Transverse colon (tissue), 4 donors: Measurements from ENCODE around the gene IDH3G. TPM values are rescaled to one million over a fixed set of nuclear protein-coding genes. Genes with fewer than 3 reads are reported as not detected.

ENCODE experiments used
- DNase-seq: peaks from one replicate; pipeline ENCODE4 v3.0.0-alpha.2; 2019
- H3K27ac ChIP-seq, 4 donors: fragments of 200-600 bp; sonication (generic); 2 replicates each; pipeline ENCODE4 v1.5.1; 2016 to 2018; ENCODE audit warnings: inconsistent platforms in 4 of 4
- H3K27me3 ChIP-seq: fragments of 200-600 bp; sonication (generic); 2 replicates; pipeline ENCODE4 v1.5.1; 2017; ENCODE audit warnings: inconsistent platforms
- H3K36me3 ChIP-seq, 4 donors: fragments of 200-600 bp; sonication (generic); 2 replicates each; pipeline ENCODE4 v1.5.1; 2017 to 2019; ENCODE audit warnings: inconsistent platforms in 4 of 4
- H3K4me1 ChIP-seq, 4 donors: fragments of 200-600 bp; sonication (generic); 2 replicates each; pipeline ENCODE4 v1.5.1; 2017 to 2020; ENCODE audit warnings: inconsistent platforms in 4 of 4
- H3K4me3 ChIP-seq, 4 donors: fragments of 200-600 bp; sonication (generic); 1 replicate in 1 of 4; 2 replicates in 3 of 4; pipeline versions ENCODE4 v1.5.1 to v1.6.1; 2017 to 2019; ENCODE audit warnings: inconsistent platforms in 4 of 4
- H3K9me3 ChIP-seq, 2 donors: fragments of 200-600 bp; sonication (generic); 2 replicates each; pipeline ENCODE4 v1.5.1; 2017 to 2019; ENCODE audit warnings: inconsistent platforms in 2 of 2
- EP300 ChIP-seq: sonication (generic); formaldehyde crosslinking; IDR thresholded peaks from one replicate; pipeline ENCODE4 v1.6.1; 2017; ENCODE audit warnings: antibody characterized with exemption, low read depth
- POLR2A ChIP-seq: fragments of 450-650 bp; IDR thresholded peaks from one replicate; pipeline ENCODE4 v1.6.1; 2016; ENCODE audit warnings: antibody characterized with exemption, mild to moderate bottlenecking, moderate library complexity
- POLR2AphosphoS5 ChIP-seq, 3 donors: sonication (generic); formaldehyde crosslinking; IDR thresholded peaks; one replicate each; pipeline ENCODE4 v1.6.1; 2016; ENCODE audit warnings: antibody characterized with exemption in 3 of 3
- WGBS, 2 donors: methylation state at CpG; one replicate each; pipeline ENCODE4 v1.1.5; 2018; ENCODE audit warnings: low coverage in 1 of 2; 5-methylcytosine and 5-hydroxymethylcytosine counted together
- in situ Hi-C, 4 donors: fragments of 200-750 bp; cut with MboI; loops; one replicate each; pipeline versions ENCODE4 v1.15.0 to v1.15.1; 2017; ENCODE audit warnings: low sequenced_read_pairs in 3 of 4, low pct_ligation_motif_present in 1 of 4, low pct_unique_long_range_greater_than_20kb in 1 of 4
- intact Hi-C: fragments of 100-400 bp; cut with DNase I; formaldehyde crosslinking; loops from one replicate; pipeline ENCODE4 v1.15.1; 2023; ENCODE audit warnings: low total_unique reads
- total RNA-seq, 4 donors: library from RNA; depleted of rRNA; stranded (reverse); fragments of >200 nt; gene quantifications; one replicate each; pipeline ENCODE4 v1.1.0, GENCODE V29; 2016
- TF ChIP-seq, protein P1 (sequence below), 5 experiments: fragments of 200-600 bp in 3 of 5; fragments of 450-650 bp in 2 of 5; sonication (generic) in 3 of 5; IDR thresholded peaks; 1 replicate in 2 of 5; 2 replicates in 3 of 5; pipeline ENCODE4 v1.5.1; 2016 to 2017; ENCODE audit warnings: antibody characterized with exemption in 5 of 5, inconsistent platforms in 3 of 5, mild to moderate bottlenecking in 2 of 5, moderate library complexity in 1 of 5

Gene IDH3G
- total RNA-seq, 4 donors from 2014 or later, result 77.5 to 203 (median 117) TPM

DNA sequence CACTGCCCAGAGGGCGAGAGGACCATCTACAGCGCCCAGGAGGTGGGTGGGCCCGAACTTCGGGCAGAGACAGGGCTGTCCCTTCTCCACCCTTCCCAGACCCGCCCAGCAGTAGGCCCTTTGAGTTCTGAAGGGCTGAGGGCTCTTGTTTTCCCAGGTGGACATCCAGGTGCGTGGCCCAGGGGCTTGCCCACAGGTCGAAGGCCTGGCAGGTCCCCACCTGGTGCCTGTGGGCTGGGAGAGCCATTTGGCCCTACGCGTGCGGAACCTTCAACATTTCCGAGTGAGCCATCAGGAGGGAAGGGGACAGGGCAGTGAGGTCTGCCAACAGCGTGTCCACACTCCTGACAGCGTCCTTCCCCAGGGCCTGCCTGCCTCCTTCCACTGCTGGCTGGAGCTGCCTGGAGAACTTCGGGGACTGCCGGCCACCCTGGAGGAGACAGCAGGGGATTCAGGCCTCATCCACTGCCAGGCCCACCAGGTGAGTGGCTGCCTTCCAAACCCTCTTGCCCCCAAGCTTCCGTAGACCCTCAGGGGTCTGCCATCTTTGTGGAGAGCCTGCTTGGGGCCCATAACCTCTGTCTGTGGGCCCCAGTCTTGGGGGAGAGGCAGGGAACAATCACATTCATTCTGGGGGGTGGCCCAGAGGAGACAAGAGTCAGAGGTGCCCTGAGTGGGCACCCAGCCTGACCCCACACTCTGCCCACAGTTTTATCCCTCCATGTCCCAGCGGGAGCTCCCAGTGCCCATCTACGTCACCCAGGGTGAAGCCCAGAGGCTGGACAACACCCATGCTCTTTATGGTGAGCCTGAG lies 23.4 kb downstream of the IDH3G start:
- peak; percentile 4 for DNase-seq
- Histone ChIP-seq H3K27ac (no peak overlapping the region), H3K27me3 (no peaks in the 10 kb centered on the region), H3K36me3 (no peaks in the 10 kb centered on the region), H3K4me1 (no peaks in the 10 kb centered on the region), H3K4me3 (no peak overlapping the region), H3K9me3 (no peaks in the 10 kb centered on the region)
- in situ Hi-C loops, result loop anchor here in 1 of 4 donors (25.0 kb wide), 1 partner anchor 191 kb away; the partner anchor contains the start of genes HCFC1 and TMEM187
- WGBS, 2 donors, result 87% methylated on average over 9 of the region's 18 CpGs; no CpG with 5 or more reads in 1 of the 2 donors
- intact Hi-C loops, result no loop called here
- TF ChIP-seq POLR2A (no peak), EP300 (no peak), POLR2AphosphoS5 (IDR thresholded peaks at IDR 0.05) (no peak)
- TF ChIP-seq, protein P1, sequence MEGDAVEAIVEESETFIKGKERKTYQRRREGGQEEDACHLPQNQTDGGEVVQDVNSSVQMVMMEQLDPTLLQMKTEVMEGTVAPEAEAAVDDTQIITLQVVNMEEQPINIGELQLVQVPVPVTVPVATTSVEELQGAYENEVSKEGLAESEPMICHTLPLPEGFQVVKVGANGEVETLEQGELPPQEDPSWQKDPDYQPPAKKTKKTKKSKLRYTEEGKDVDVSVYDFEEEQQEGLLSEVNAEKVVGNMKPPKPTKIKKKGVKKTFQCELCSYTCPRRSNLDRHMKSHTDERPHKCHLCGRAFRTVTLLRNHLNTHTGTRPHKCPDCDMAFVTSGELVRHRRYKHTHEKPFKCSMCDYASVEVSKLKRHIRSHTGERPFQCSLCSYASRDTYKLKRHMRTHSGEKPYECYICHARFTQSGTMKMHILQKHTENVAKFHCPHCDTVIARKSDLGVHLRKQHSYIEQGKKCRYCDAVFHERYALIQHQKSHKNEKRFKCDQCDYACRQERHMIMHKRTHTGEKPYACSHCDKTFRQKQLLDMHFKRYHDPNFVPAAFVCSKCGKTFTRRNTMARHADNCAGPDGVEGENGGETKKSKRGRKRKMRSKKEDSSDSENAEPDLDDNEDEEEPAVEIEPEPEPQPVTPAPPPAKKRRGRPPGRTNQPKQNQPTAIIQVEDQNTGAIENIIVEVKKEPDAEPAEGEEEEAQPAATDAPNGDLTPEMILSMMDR (IDR thresholded peaks at IDR 0.05), result no peak

- no peaks in the 10 kb centered on the region for H3K36me3 ChIP-seq
Observed at GRCh38 chrX:153769865-153770600, 24.1 kb downstream of the IDH3G start.

GRCh38 chrX:153769158-153769864 lies 24.9 kb downstream of the IDH3G start:
- intact Hi-C loops, result loop anchor here (5.0 kb wide), 1 partner anchor 183 kb away; no protein-coding TSS in a partner anchor

More at GRCh38 chrX:153769865-153770600, 24.1 kb downstream of the IDH3G start:
- H3K9me3 ChIP-seq, result no peaks in the 10 kb centered on the region
- no peaks in the 10 kb centered on the region for H3K4me1 ChIP-seq
- 86% methylated on average over 25 of the region's 25 CpGs; no CpG with 5 or more reads in 1 of the 2 donors for WGBS, 2 donors
- no peak for TF ChIP-seq POLR2A
- no peak for TF ChIP-seq EP300
- TF ChIP-seq, protein P1 (IDR thresholded peaks at IDR 0.05), result no peak
- intact Hi-C loops, result loop anchor here (5.0 kb wide), 1 partner anchor 182 kb away; no protein-coding TSS in a partner anchor
- DNase-seq, result peak; percentile 5
- H3K4me3 ChIP-seq, result no peak overlapping the region
- H3K27ac ChIP-seq, result no peak overlapping the region
- in situ Hi-C loops, result loop anchor here in 1 of 4 donors (25.0 kb wide), 1 partner anchor 192 kb away; the partner anchor contains the start of genes HCFC1 and TMEM187
- no peaks in the 10 kb centered on the region for H3K27me3 ChIP-seq

More at GRCh38 chrX:153769158-153769864, 24.9 kb downstream of the IDH3G start:
- H3K36me3 ChIP-seq, result no peaks in the 10 kb centered on the region
- in situ Hi-C loops, result loop anchor here in 1 of 4 donors (25.0 kb wide), 1 partner anchor 193 kb away; the partner anchor contains the start of genes HCFC1 and TMEM187
- no peaks in the 10 kb centered on the region for H3K27me3 ChIP-seq
- no peak overlapping the region for H3K27ac ChIP-seq
- DNase-seq, result peak; percentile 5
- 87% methylated on average over 22 of the region's 23 CpGs; no CpG with 5 or more reads in 1 of the 2 donors for WGBS, 2 donors
- H3K4me3 ChIP-seq, result no peak overlapping the region
- TF ChIP-seq EP300, result no peak
- no peak for TF ChIP-seq POLR2AphosphoS5 (IDR thresholded peaks at IDR 0.05)
- TF ChIP-seq POLR2A, result no peak
- TF ChIP-seq, protein P1 (IDR thresholded peaks at IDR 0.05), result no peak
- no peaks in the 10 kb centered on the region for H3K4me1 ChIP-seq
- H3K9me3 ChIP-seq, result no peaks in the 10 kb centered on the region
